ENCODE data around the gene AMIGO3.
A peak's percentile ranks its signal among the peaks of the same experiment; 100 is the strongest.

Gene AMIGO3

GRCh38 chr3:49734752-49735151 lies 15.3 kb upstream of the AMIGO3 start:
- TF ChIP-seq POLR2A (IDR thresholded peaks at IDR 0.05; ENCODE audit: low read depth, low read length), result no peak
- DNase-seq (ENCODE audit: insufficient read length, low spot score), result no peak
- no peak for FAIRE-seq

DNA sequence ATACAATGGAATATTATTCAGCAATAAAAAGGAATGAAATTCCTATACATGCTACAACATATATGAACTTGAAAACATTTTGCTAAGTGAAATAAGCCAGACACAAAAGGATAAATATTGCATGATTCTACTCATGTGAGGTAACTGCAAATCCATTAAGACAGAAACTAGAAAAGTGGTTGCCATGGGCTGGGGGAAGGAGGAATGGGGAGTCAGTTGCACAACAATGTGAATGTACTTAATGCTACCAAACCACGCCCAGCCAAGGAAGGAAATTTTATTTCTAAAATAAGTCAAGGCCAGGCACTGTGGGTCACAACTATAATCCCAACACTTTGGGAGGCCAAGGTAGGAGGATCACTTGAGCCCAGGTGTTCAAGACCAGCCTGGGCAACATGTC lies 14.1 kb upstream of the AMIGO3 start:
- DNase-seq (ENCODE audit: insufficient read length, low spot score) (no peak), FAIRE-seq (no peak)
- no peak for TF ChIP-seq POLR2A (IDR thresholded peaks at IDR 0.05; ENCODE audit: low read depth, low read length)

DNA sequence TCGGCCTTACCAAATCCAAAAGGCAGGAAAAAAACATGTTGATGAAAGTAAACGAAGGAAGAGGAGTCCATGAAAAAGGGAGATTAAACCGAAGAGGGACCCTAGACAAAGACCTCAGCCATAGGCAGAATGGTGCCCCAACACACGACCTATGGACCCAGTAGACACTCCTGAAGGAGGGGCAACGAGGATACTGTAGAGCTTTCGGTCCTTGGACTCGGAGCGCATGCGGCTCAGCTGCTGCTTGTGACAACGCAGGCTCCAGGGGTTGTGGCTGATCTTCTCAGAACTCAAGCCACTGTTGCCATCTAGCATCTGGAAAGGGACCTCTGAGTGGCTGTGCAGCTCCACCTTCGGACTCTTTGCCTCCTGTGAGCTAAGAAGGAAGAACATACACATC lies 13.1 kb upstream of the AMIGO3 start:
- FAIRE-seq (no peak), DNase-seq (ENCODE audit: insufficient read length, low spot score) (no peak)
- TF ChIP-seq POLR2A (IDR thresholded peaks at IDR 0.05; ENCODE audit: low read depth, low read length), result no peak

GRCh38 chr3:49729966-49730609 lies 10.6 kb upstream of the AMIGO3 start:
- FAIRE-seq (no peak), DNase-seq (ENCODE audit: insufficient read length, low spot score) (no peak)
- no peak for TF ChIP-seq POLR2A (IDR thresholded peaks at IDR 0.05; ENCODE audit: low read depth, low read length)

GRCh38 chr3:49727924-49728361 lies 8.5 kb upstream of the AMIGO3 start:
- TF ChIP-seq POLR2A (IDR thresholded peaks at IDR 0.05; ENCODE audit: low read depth, low read length), result no peak
- FAIRE-seq, result no peak

DNA sequence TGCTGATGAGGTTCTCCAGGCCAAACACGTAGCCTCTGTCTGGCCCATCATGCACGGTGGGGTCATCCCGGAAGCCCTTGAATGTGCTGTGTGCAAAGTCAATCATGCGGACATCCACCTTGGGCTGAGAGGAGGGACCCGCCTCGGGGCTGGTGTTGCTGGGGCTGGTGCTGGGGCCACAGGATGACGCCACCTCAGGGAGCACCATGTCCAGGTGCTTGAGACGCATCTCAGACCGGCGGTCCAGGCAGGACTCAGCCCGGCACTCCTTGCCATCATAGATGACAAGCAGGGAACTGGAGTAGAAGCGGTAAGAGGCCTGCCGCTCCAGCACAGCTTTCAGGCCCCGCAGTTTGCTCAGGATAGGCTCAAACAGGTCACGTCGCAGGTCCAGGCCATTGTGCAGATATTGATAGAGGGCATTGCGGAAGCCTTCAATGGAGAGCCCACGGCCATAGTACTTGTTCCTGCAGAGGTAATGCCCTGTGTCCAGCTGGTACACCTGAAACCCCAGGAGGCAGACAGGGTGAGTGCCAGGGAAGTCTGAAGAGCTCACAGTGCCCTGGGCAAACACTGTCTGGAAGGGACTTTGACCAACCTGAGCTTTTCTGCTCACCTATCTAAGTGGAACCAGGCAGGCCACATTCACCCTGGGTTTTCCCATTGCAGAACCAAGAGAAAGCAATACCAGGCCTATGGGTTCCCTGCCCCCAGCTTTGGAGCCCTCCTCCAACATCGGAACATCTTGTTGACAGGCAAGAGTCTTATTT lies 7.9 kb upstream of the AMIGO3 start:
- FAIRE-seq, result no peak
- no peak for DNase-seq (ENCODE audit: insufficient read length, low spot score)
- TF ChIP-seq POLR2A (IDR thresholded peaks at IDR 0.05; ENCODE audit: low read depth, low read length), result no peak

More at GRCh38 chr3:49727924-49728361, 8.5 kb upstream of the AMIGO3 start:
- no peak for DNase-seq (ENCODE audit: insufficient read length, low spot score)

DNA sequence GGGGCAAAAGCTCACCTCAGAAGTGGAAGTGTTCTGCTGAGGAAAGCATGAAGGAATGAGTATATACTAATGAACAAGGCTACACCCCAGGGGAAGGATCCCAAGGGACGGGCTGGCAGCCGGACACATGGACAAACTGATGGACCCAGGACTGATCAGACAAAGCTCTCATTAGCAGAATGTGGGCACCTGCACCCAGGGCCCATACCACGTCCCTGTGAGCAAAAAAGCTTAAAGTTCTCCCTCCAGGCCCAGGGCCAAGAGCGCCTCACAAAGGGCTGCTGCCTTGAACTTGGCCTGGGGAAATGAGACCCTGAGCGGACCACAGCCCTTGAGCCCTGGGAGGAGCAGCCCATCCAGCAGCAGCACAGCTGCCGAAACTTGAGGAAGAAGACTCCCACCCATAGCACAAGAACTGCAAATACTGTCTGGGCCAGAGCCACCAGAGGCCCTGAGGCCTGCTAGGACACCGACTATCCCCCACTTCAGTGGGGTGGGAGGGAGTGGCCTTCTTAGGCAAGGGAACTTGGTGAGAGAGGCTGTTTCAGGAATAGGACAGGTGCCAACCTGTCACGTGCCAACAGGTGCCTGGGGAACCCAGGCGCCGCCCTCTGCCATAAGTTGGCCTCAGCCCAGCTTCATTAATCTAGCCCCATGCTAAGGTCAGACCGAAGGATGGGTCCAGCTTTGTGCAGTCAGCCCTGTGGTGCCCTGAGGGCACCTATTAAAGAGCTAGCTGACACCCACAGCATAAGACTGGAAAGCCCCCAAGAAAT lies 6.6 kb upstream of the AMIGO3 start:
- FAIRE-seq (no peak), DNase-seq (ENCODE audit: insufficient read length, low spot score) (no peak)
- no peak for TF ChIP-seq POLR2A (IDR thresholded peaks at IDR 0.05; ENCODE audit: low read depth, low read length)

DNA sequence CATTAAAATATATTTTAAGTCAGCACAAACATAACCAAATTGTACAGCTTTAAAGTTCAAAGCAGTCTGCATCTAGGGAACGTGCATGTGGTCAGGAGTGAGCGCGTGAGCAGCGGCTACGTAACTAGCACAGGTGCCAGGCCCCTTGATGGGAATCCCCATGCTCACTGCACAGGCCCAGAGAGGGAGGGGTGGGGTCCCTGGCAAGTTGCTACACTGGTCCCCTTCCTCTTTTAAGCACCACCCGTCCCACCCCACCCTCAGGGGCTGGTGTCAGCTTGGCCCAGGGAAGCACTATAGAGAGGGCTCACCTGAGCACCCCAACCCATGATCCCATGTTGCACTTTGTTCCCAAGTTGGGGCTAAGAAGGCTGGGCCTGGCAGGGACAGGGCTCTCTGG lies 5.1 kb upstream of the AMIGO3 start:
- no peak for TF ChIP-seq POLR2A (IDR thresholded peaks at IDR 0.05; ENCODE audit: low read depth, low read length)
- FAIRE-seq (no peak), DNase-seq (ENCODE audit: insufficient read length, low spot score) (no peak)

GRCh38 chr3:49723628-49724551 lies 4.4 kb upstream of the AMIGO3 start, which contains the start of gene GMPPB:
Gene GMPPB, minus strand, starts transcription at chr3:49723951. Its CDS starts 225 bp downstream, at chr3:49723726.
- DNase-seq (ENCODE audit: insufficient read length, low spot score) (peak; percentile 99), FAIRE-seq (peak; percentile 20)

GRCh38 chr3:49723296-49723627 lies 3.8 kb upstream of the AMIGO3 start:
- DNase-seq (ENCODE audit: insufficient read length, low spot score) (no peak), FAIRE-seq (no peak)
- no peak for TF ChIP-seq POLR2A (IDR thresholded peaks at IDR 0.05; ENCODE audit: low read depth, low read length)

More at GRCh38 chr3:49723628-49724551, 4.4 kb upstream of the AMIGO3 start, which contains the start of gene GMPPB:
- peak; percentile 65 for TF ChIP-seq POLR2A (IDR thresholded peaks at IDR 0.05; ENCODE audit: low read depth, low read length)

GRCh38 chr3:49722896-49723295 lies 3.4 kb upstream of the AMIGO3 start:
- DNase-seq (ENCODE audit: insufficient read length, low spot score) (no peak), FAIRE-seq (no peak)
- TF ChIP-seq POLR2A (IDR thresholded peaks at IDR 0.05; ENCODE audit: low read depth, low read length), result no peak

DNA sequence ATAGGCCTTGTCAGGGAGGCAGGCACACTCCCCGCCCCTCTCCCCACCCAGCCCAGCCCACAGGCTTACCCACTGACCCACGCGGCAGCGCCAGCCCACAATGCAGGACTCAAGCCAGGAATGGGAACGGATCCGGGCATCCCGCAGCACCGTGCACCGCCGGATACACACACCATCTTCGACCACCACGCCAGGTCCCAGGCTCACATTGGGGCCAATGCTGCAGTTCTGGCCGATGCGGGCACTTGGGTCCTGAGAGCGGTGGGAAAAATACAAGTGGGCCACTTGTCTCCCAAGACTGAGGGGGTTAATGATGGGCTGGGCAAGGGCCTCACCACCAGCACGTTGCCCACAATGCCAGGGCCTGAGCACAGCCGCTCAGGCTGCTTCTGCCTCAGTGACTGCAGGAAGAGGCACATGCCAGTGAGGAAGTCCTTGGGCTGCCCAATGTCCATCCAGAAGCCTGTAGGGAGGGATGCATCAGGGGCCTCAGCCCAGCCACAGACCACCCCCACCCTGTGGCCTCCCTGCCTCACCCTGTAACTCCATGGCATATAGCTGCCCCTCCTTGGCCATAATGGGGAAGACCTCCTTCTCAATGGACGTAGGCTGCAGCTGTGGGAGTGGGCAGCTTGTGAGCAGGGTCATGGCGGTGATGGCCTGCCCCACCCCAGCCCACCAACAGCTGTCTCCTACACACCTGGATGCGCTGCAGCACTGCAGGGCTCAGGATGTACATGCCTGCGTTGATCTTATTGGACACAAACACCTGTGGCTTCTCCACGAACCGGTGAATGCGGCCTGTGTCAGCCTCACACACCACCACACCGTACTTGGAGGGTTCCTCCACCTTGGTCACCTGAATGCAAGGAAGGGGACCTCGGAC lies 2.7 kb upstream of the AMIGO3 start:
- FAIRE-seq (no peak), DNase-seq (ENCODE audit: insufficient read length, low spot score) (no peak)
- TF ChIP-seq POLR2A (IDR thresholded peaks at IDR 0.05; ENCODE audit: low read depth, low read length), result no peak

GRCh38 chr3:49721596-49721895 lies 2.1 kb upstream of the AMIGO3 start:
- DNase-seq (ENCODE audit: insufficient read length, low spot score) (no peak), FAIRE-seq (no peak)
- no peak for TF ChIP-seq POLR2A (IDR thresholded peaks at IDR 0.05; ENCODE audit: low read depth, low read length)
